AG04449 (cell line): Measurements from ENCODE around the gene HDGFL2.

Experiments used
- CTCF ChIA-PET: fragments of 350-600 bp; formaldehyde crosslinking; extraction: SDS; loops from one replicate; lab custom pipeline; 2021; ENCODE audit warnings: antibody characterized with exemption; lab: Yijun Ruan, JAX
- POLR2A ChIA-PET: fragments of 400-600, 350-600 bp; formaldehyde crosslinking; extraction: SDS; loops from one replicate; lab custom pipeline; 2020; ENCODE audit warnings: antibody characterized with exemption, inconsistent platforms; lab: Yijun Ruan, JAX
- DNase-seq: peaks from one replicate; pipeline ENCODE4 v3.0.0-alpha.2; 2010; ENCODE audit warnings: low read depth, low spot score
- H3K4me3 ChIP-seq: 2 replicates; pipeline ENCODE4 v1.5.1; 2011; ENCODE audit warnings: low read depth, mild to moderate bottlenecking, control low read depth, low read length
- CTCF ChIP-seq: IDR thresholded peaks from one replicate; pipeline ENCODE4 v1.5.1; 2011; ENCODE audit warnings: mild to moderate bottlenecking, moderate library complexity, low read length, control low read depth, inconsistent platforms; ENCODE audit not compliant: insufficient read depth; ENCODE audit errors: missing control alignments

Gene HDGFL2

GRCh38 chr19:4454747-4455718 is 17.1 kb upstream of the HDGFL2 start:
- H3K4me3 ChIP-seq, result peak overlapping the region; percentile 91
- ChIA-PET POLR2A (interaction anchor here (0.6 to 1.7 kb wide), 3 partner anchors 16 to 80 kb away, joined by 3 to 5 read pairs (median 3); partner anchors contain the start of gene CHAF1A), CTCF (interaction anchor here (0.8 to 2.2 kb wide), 6 partner anchors 10 to 188 kb away, joined by 3 to 10 read pairs (median 5); partner anchors contain the start of gene CHAF1A)

GRCh38 chr19:4455719-4456475 is 16.2 kb upstream of the HDGFL2 start:
- peak; percentile 2 for TF ChIP-seq CTCF
- ChIA-PET CTCF (interaction anchor here (0.7 to 2.2 kb wide), 7 partner anchors 8 to 189 kb away, joined by 3 to 10 read pairs (median 6); partner anchors contain the start of genes CHAF1A and SH3GL1), POLR2A (interaction anchor here (0.6 to 2.5 kb wide), 4 partner anchors 9 to 81 kb away, joined by 3 to 9 read pairs (median 4); partner anchors contain the start of genes CHAF1A and HDGFL2)
- H3K4me3 ChIP-seq, result peak overlapping the region; percentile 91
- no peak for DNase-seq

More at GRCh38 chr19:4454747-4455718, 17.1 kb upstream of the HDGFL2 start:
- DNase-seq, result no peak
- no peak for TF ChIP-seq CTCF

GRCh38 chr19:4456476-4456842 is 15.6 kb upstream of the HDGFL2 start:
- H3K4me3 ChIP-seq, result peak overlapping the region; percentile 91
- ChIA-PET POLR2A (interaction anchor here (0.7 to 2.5 kb wide), 4 partner anchors 9 to 54 kb away, joined by 4 to 9 read pairs (median 4); partner anchors contain the start of genes CHAF1A and HDGFL2), CTCF (interaction anchor here (0.7 to 1.8 kb wide), 3 partner anchors 8 to 189 kb away, joined by 3 to 6 read pairs (median 6); partner anchors contain the start of gene SH3GL1)
- no peak for DNase-seq
- TF ChIP-seq CTCF, result no peak

GRCh38 chr19:4456843-4457653 is 15.0 kb upstream of the HDGFL2 start:
- DNase-seq, result no peak
- peak overlapping the region; percentile 91 for H3K4me3 ChIP-seq
- no peak for TF ChIP-seq CTCF
- CTCF ChIA-PET, result interaction anchor here (0.7 to 1.8 kb wide), 4 partner anchors 9 to 189 kb away, joined by 3 to 6 read pairs (median 5); partner anchors contain the start of gene SH3GL1
- POLR2A ChIA-PET, result interaction anchor here (0.6 to 2.5 kb wide), 4 partner anchors 10 to 17 kb away, joined by 4 to 9 read pairs (median 4); partner anchors contain the start of gene HDGFL2

GRCh38 chr19:4457654-4458395 is 14.3 kb upstream of the HDGFL2 start, which contains the start of gene UBXN6:
UBXN6 (minus strand) TSS chr19:4457794; CDS start chr19:4457697, 97 bp downstream.
- CTCF ChIA-PET, result interaction anchor here (1.1 to 1.8 kb wide), 3 partner anchors 14 to 190 kb away, joined by 3 to 6 read pairs (median 4); no protein-coding TSS in a partner anchor
- no peak for TF ChIP-seq CTCF
- POLR2A ChIA-PET, result interaction anchor here (0.6 to 2.5 kb wide), 2 partner anchors 9 to 14 kb away, joined by 4 to 9 read pairs; partner anchors contain the start of gene HDGFL2
- peak within 1 kb of the TSS; percentile 91 for H3K4me3 ChIP-seq
- peak; percentile 93 for DNase-seq
